ENCODE results near the gene LRRC42.
A peak's percentile ranks its signal among the peaks of the same experiment; 100 is the strongest.
"Not testable (repeated sequence)": the region's sequence is repeated elsewhere in the genome, so short reads cannot be mapped to it uniquely, and the experiment has no call there.

Gene LRRC42

GRCh38 chr1:53968125-53968513 is 22.0 kb downstream of the LRRC42 start:
- peak; percentile 72 for DNase-seq

GRCh38 chr1:53969323-53969722 is 23.2 kb downstream of the LRRC42 start:
- not testable (repeated sequence) for DNase-seq

- no peak for DNase-seq
Observed at GRCh38 chr1:53971718-53972117, 25.6 kb downstream of the LRRC42 start.

- no peak for DNase-seq
Observed at GRCh38 chr1:53975861-53976260, 29.7 kb downstream of the LRRC42 start.

- DNase-seq, result no peak
Observed at GRCh38 chr1:53979712-53980450, 33.7 kb downstream of the LRRC42 start.

- no peak for DNase-seq
Observed at GRCh38 chr1:53981220-53981619, 35.1 kb downstream of the LRRC42 start.

GRCh38 chr1:53982034-53982762 is 36.0 kb downstream of the LRRC42 start:
- no peak for DNase-seq

GRCh38 chr1:53982763-53983104 is 36.6 kb downstream of the LRRC42 start:
- no peak for DNase-seq

GRCh38 chr1:53984726-53985125 is 38.6 kb downstream of the LRRC42 start:
- no peak for DNase-seq

- DNase-seq, result no peak
Observed at GRCh38 chr1:53986458-53986857, 40.3 kb downstream of the LRRC42 start.

GRCh38 chr1:53987880-53988279 is 41.7 kb downstream of the LRRC42 start:
- no peak for DNase-seq

GRCh38 chr1:53992085-53992874 is 46.1 kb downstream of the LRRC42 start:
- DNase-seq, result no peak

GRCh38 chr1:53994516-53994915 is 48.4 kb downstream of the LRRC42 start:
- not testable (repeated sequence) for DNase-seq

GRCh38 chr1:53995683-53996082 is 49.5 kb downstream of the LRRC42 start:
- no peak for DNase-seq

GRCh38 chr1:53998223-53998622 is 52.1 kb downstream of the LRRC42 start:
- DNase-seq, result no peak

GRCh38 chr1:53999920-54000319 is 53.8 kb downstream of the LRRC42 start:
- DNase-seq, result no peak

GRCh38 chr1:54001591-54001990 is 55.4 kb downstream of the LRRC42 start:
- DNase-seq, result no peak

GRCh38 chr1:54002544-54003248 is 56.5 kb downstream of the LRRC42 start:
- no peak for DNase-seq

GRCh38 chr1:54003249-54003646 is 57.1 kb downstream of the LRRC42 start:
- DNase-seq, result no peak

GRCh38 chr1:54003750-54004480 is 57.8 kb downstream of the LRRC42 start:
- not testable (repeated sequence) for DNase-seq

- no peak for DNase-seq
Observed at GRCh38 chr1:54004481-54005049, 58.4 kb downstream of the LRRC42 start.

GRCh38 chr1:54006508-54006907 is 60.4 kb downstream of the LRRC42 start:
- no peak for DNase-seq

All from SHP77 treated with DMSO at 0.1 percent for 48 hours (cell line).